HEK293T (cell line): ENCODE measurements around the gene DDX55.

Source experiments
- BHLHE40 ChIP-seq: fragments of 450-650 bp; IDR thresholded peaks from 2 replicates; pipeline ENCODE4 v1.6.1; 2016; ENCODE audit warnings: mild to moderate bottlenecking, moderate library complexity, borderline replicate concordance
- CTBP1 ChIP-seq: fragments of 450-650 bp; IDR thresholded peaks from 2 replicates; pipeline ENCODE4 v1.6.1; 2016; ENCODE audit warnings: borderline replicate concordance
- FOXA1 ChIP-seq: fragments of 450-650 bp; IDR thresholded peaks from 2 replicates; pipeline ENCODE4 v1.6.1; 2016; ENCODE audit warnings: mild to moderate bottlenecking
- FOXK2 ChIP-seq: fragments of 450-650 bp; IDR thresholded peaks from 2 replicates; pipeline ENCODE4 v1.6.1; 2016; ENCODE audit warnings: mild to moderate bottlenecking
- HDGF ChIP-seq: fragments of 450-650 bp; IDR thresholded peaks from 2 replicates; pipeline ENCODE4 v1.6.1; 2017; ENCODE audit warnings: antibody characterized with exemption, borderline replicate concordance
- NFRKB ChIP-seq: fragments of 450-650 bp; IDR thresholded peaks from 2 replicates; pipeline ENCODE4 v1.6.1; 2016; ENCODE audit warnings: mild to moderate bottlenecking, moderate library complexity
- SP1 ChIP-seq: fragments of 450-650 bp; IDR thresholded peaks from 2 replicates; pipeline ENCODE4 v1.6.1; 2017
- SUZ12 ChIP-seq: fragments of 450-650 bp; IDR thresholded peaks from 2 replicates; pipeline ENCODE4 v1.6.1; 2016; ENCODE audit warnings: mild to moderate bottlenecking
- TF ChIP-seq, protein P1 (sequence below): fragments of 450-650 bp; IDR thresholded peaks from 2 replicates; pipeline ENCODE4 v1.6.1; 2016

DNA sequence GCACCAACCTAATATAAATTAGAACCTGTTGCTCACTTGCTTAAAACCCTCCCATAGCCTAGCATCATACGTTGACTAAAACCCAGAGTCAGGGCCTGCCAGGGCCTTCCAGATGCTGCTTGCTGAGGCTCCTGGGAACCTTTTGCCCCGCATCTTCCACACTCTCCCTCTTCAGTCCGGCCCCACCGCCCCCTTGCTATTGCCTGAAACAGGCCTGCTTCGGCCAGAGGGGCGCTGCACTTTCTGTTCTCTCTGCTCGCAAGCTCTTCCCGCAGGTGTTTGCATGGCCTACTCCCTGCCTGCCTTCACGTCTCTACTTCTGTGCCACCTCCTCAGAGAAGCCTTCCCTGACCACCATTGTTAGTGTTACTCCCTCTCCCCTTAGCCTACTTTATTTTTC, 55.3 kb downstream of the DDX55 start:
- no peak for TF ChIP-seq SP1
- no peak for TF ChIP-seq SUZ12
- TF ChIP-seq FOXK2, result no peak
- no peak for TF ChIP-seq CTBP1
- no peak for TF ChIP-seq NFRKB
- no peak for TF ChIP-seq BHLHE40
- TF ChIP-seq, protein P1, sequence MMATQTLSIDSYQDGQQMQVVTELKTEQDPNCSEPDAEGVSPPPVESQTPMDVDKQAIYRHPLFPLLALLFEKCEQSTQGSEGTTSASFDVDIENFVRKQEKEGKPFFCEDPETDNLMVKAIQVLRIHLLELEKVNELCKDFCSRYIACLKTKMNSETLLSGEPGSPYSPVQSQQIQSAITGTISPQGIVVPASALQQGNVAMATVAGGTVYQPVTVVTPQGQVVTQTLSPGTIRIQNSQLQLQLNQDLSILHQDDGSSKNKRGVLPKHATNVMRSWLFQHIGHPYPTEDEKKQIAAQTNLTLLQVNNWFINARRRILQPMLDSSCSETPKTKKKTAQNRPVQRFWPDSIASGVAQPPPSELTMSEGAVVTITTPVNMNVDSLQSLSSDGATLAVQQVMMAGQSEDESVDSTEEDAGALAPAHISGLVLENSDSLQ, result no peak
- no peak for TF ChIP-seq HDGF
- TF ChIP-seq FOXA1, result no peak
